Breast epithelium (tissue), 4 donors: ENCODE results near the gene CRYZ. TPM values are rescaled to one million over a fixed set of nuclear protein-coding genes. Genes with fewer than 3 reads are reported as not detected.
"Not testable (repeated sequence)": the region's sequence is repeated elsewhere in the genome, so short reads cannot be mapped to it uniquely, and the experiment has no call there.

ENCODE experiments used
- DNase-seq, 2 donors: peaks; one replicate each; pipeline ENCODE4 v3.0.0-alpha.2; 2019; ENCODE audit warnings: low spot score in 2 of 2
- H3K27ac ChIP-seq, 2 donors: fragments of 200-600 bp; sonication (generic) in 1 of 2; one replicate each; pipeline ENCODE4 v1.5.1; 2016 to 2019; ENCODE audit warnings: mild to moderate bottlenecking in 1 of 2
- H3K27me3 ChIP-seq, 2 donors: fragments of 200-600 bp; sonication (generic) in 1 of 2; one replicate each; pipeline versions ENCODE4 v1.5.1 to v1.6.0; 2017 to 2019; ENCODE audit warnings: control low read depth in 1 of 2, mild to moderate bottlenecking in 1 of 2
- H3K36me3 ChIP-seq: fragments of 200-600 bp; one replicate; pipeline ENCODE4 v1.5.1; 2019
- H3K4me1 ChIP-seq, 2 donors: fragments of 200-600 bp; sonication (generic); one replicate each; pipeline ENCODE4 v1.5.1; 2016 to 2019; ENCODE audit warnings: control low read depth in 1 of 2
- H3K4me3 ChIP-seq, 3 donors: fragments of 200-600 bp; sonication (generic); 1 replicate in 2 of 3; 2 replicates in 1 of 3; pipeline ENCODE4 v1.5.1; 2016 to 2019; ENCODE audit warnings: mild to moderate bottlenecking in 3 of 3, moderate library complexity in 2 of 3
- H3K9me3 ChIP-seq, 2 donors: fragments of 200-600 bp; sonication (generic) in 1 of 2; one replicate each; pipeline ENCODE4 v1.5.1; 2016 to 2019; ENCODE audit warnings: control low read depth in 1 of 2
- POLR2A ChIP-seq: fragments of 450-650 bp; IDR thresholded peaks from one replicate; pipeline ENCODE4 v1.6.1; 2016; ENCODE audit warnings: antibody characterized with exemption, mild to moderate bottlenecking, moderate library complexity
- POLR2AphosphoS5 ChIP-seq, 3 donors: sonication (generic); formaldehyde crosslinking; IDR thresholded peaks; one replicate each; pipeline ENCODE4 v1.6.1; 2017; ENCODE audit warnings: antibody characterized with exemption in 3 of 3
- intact Hi-C: fragments of 100-400 bp; cut with DNase I; formaldehyde crosslinking; loops from one replicate; pipeline ENCODE4 v1.15.1; 2023; ENCODE audit warnings: low total_unique reads
- total RNA-seq, 3 donors: library from RNA; depleted of rRNA; stranded (reverse); fragments of >200 nt; gene quantifications; one replicate each; pipeline ENCODE4 v1.1.0, GENCODE V29; 2016
- TF ChIP-seq, protein P1 (sequence below), 3 donors: fragments of 450-650 bp; IDR thresholded peaks; one replicate each; pipeline ENCODE4 v1.5.1; 2016 to 2017; ENCODE audit warnings: antibody characterized with exemption in 3 of 3, mild to moderate bottlenecking in 3 of 3, moderate library complexity in 3 of 3

CRYZ gene
- total RNA-seq, 3 donors from 2014 or later: 17.8 to 40.1 (median 38.0) TPM

DNA sequence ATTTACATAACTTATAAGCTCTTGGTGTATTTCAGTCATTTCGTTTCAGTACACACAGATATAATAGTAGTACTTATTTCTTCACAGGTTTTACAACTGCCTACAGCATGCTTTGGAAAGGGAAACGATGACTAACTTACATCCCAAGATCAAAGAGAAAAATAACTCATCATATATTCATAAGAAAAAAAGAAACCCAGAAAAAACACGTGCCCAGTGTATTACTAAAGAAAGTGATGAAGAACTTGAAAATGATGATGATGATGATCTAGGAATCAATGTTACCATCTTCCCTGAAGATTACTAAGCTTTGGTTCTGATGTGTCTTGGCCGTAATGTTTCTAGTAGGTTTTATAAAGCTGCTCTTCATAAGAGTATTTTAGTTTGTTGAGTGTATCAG is 31.0 kb upstream of the CRYZ start:
- intact Hi-C loops: no loop called here
- no peaks in the 10 kb centered on the region for H3K4me1 ChIP-seq
- TF ChIP-seq, protein P1, sequence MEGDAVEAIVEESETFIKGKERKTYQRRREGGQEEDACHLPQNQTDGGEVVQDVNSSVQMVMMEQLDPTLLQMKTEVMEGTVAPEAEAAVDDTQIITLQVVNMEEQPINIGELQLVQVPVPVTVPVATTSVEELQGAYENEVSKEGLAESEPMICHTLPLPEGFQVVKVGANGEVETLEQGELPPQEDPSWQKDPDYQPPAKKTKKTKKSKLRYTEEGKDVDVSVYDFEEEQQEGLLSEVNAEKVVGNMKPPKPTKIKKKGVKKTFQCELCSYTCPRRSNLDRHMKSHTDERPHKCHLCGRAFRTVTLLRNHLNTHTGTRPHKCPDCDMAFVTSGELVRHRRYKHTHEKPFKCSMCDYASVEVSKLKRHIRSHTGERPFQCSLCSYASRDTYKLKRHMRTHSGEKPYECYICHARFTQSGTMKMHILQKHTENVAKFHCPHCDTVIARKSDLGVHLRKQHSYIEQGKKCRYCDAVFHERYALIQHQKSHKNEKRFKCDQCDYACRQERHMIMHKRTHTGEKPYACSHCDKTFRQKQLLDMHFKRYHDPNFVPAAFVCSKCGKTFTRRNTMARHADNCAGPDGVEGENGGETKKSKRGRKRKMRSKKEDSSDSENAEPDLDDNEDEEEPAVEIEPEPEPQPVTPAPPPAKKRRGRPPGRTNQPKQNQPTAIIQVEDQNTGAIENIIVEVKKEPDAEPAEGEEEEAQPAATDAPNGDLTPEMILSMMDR (IDR thresholded peaks at IDR 0.05): no peak
- no peak for DNase-seq
- no peak overlapping the region for H3K27ac ChIP-seq
- H3K4me3 ChIP-seq: no peak overlapping the region
- peaks cover 4% of the 10 kb centered on the region for H3K36me3 ChIP-seq
- no peaks in the 10 kb centered on the region for H3K27me3 ChIP-seq
- H3K9me3 ChIP-seq: no peaks in the 10 kb centered on the region

DNA sequence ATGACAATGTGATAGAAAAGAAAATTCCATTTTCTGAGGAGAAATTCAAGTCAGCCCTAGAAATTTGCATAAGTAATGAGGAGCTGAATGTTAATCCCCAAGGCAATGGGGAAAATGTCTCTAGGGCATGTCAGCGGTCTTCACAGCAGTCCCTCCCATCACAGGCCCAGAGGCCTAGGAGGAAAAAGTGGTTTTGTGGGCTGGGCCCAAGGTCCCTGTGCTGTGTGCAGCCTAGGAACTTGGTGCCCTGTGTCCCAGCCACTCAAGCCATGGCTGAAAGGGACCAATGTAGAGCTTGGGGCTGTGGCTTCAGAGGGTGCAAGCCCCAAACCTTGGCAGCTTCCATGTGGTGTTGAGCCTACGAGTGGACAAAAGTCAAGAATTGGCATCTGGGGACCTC is 23.8 kb upstream of the CRYZ start:
- H3K27me3 ChIP-seq, H3K4me1 ChIP-seq, H3K4me3 ChIP-seq, H3K36me3 ChIP-seq, H3K27ac ChIP-seq, DNase-seq, H3K9me3 ChIP-seq, intact Hi-C loops: not testable (repeated sequence)

DNA sequence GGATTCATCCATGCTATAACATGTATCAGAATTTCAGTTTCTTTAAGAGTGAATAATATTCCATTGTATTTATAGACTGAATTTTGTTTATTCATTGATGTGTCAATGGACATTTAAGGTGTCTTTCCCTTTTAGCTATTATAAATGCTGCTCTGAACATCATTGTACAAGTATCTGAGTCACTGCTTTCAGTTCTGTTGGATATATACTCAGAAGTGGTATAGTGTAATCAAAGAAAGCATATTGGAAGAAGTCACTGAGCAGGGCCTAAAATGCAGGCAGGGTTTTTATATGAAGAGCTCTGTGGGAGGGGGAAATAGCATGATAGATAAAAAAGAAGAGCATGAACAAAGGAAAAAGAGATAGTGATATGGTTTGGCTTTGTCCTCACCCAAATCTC is 22.6 kb upstream of the CRYZ start:
- no peak for DNase-seq
- H3K9me3 ChIP-seq: no peaks in the 10 kb centered on the region
- intact Hi-C loops: no loop called here
- no peak overlapping the region for H3K27ac ChIP-seq
- TF ChIP-seq POLR2AphosphoS5 (IDR thresholded peaks at IDR 0.05) (no peak), POLR2A (no peak)
- TF ChIP-seq, protein P1 (IDR thresholded peaks at IDR 0.05): no peak
- no peaks in the 10 kb centered on the region for H3K4me1 ChIP-seq
- peaks cover 4% of the 10 kb centered on the region for H3K36me3 ChIP-seq
- H3K4me3 ChIP-seq: no peak overlapping the region
- no peaks in the 10 kb centered on the region for H3K27me3 ChIP-seq

DNA sequence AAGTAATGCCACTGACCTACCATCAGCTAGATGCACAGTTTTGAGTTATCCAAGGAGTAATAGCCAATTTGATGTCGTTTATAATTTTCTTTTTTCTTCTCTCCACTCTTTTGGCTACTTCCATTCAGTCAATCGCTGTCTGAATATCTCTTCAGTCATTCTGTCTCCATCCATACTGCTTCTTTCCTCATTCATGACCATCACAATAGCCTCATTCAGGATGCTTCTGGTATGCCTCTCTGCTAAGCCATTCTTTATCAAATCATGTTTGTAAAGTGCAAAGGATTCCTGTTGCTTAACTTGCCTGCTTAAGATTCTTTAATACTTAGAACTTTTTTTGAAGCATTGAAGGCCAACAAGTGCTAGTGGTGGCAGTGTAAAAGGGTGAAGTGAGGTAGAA is 20.3 kb upstream of the CRYZ start:
- Histone ChIP-seq H3K36me3 (peaks cover 4% of the 10 kb centered on the region), H3K4me1 (no peaks in the 10 kb centered on the region), H3K27me3 (no peaks in the 10 kb centered on the region), H3K4me3 (no peak overlapping the region), H3K9me3 (no peaks in the 10 kb centered on the region), H3K27ac (no peak overlapping the region)
- TF ChIP-seq POLR2AphosphoS5 (IDR thresholded peaks at IDR 0.05) (no peak), POLR2A (no peak)
- TF ChIP-seq, protein P1 (IDR thresholded peaks at IDR 0.05): no peak
- intact Hi-C loops: no loop called here
- no peak for DNase-seq

DNA sequence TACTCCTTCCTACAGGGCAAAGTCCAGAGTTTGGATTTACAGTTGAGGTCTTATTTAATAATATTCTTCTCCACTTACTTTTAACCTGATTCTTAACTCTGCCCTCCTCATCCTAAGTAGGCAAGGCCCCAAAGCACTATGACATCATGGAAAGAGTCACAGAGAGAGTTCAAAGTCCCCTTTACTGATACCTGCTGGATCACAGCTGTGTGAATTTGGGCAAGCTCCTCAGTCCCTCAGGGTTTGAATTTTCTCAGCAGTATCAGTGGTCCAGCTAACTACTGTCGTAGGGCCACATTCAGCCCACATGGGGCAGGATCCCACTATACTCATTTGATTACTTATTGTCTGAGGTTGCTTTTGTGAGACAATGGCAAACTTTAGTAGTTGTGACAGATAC is 16.1 kb upstream of the CRYZ start:
- no peaks in the 10 kb centered on the region for H3K27me3 ChIP-seq
- peaks cover 3% of the 10 kb centered on the region for H3K36me3 ChIP-seq
- intact Hi-C loops: no loop called here

DNA sequence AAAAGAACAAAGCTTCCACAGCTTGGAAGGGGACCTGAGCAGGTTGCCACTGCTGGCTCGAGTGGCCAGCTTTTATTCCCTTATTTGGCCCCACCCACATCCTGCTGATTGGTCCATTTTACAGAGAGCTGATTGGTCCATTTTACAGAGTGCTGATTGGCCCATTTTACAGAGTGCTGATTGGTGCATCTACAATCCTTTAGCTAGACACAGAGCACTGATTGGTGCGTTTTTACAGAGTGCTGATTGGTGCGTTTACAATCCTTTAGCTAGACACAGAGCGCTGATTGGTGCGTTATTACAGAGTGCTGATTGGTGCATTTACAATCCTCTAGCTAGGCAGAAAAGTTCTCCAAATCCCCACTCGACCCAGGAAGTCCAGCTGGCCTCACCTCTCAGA is 12.4 kb upstream of the CRYZ start:
- H3K4me3 ChIP-seq, H3K36me3 ChIP-seq, H3K4me1 ChIP-seq, H3K9me3 ChIP-seq, H3K27ac ChIP-seq, intact Hi-C loops, DNase-seq, H3K27me3 ChIP-seq: not testable (repeated sequence)

More for the DNA sequence above, 16.1 kb upstream of the CRYZ start:
- H3K27ac ChIP-seq: no peak overlapping the region
- H3K9me3 ChIP-seq: no peaks in the 10 kb centered on the region
- H3K4me1 ChIP-seq: no peaks in the 10 kb centered on the region
- TF ChIP-seq POLR2AphosphoS5 (IDR thresholded peaks at IDR 0.05) (no peak), POLR2A (no peak)
- TF ChIP-seq, protein P1 (IDR thresholded peaks at IDR 0.05): no peak
- DNase-seq: no peak
- no peak overlapping the region for H3K4me3 ChIP-seq

DNA sequence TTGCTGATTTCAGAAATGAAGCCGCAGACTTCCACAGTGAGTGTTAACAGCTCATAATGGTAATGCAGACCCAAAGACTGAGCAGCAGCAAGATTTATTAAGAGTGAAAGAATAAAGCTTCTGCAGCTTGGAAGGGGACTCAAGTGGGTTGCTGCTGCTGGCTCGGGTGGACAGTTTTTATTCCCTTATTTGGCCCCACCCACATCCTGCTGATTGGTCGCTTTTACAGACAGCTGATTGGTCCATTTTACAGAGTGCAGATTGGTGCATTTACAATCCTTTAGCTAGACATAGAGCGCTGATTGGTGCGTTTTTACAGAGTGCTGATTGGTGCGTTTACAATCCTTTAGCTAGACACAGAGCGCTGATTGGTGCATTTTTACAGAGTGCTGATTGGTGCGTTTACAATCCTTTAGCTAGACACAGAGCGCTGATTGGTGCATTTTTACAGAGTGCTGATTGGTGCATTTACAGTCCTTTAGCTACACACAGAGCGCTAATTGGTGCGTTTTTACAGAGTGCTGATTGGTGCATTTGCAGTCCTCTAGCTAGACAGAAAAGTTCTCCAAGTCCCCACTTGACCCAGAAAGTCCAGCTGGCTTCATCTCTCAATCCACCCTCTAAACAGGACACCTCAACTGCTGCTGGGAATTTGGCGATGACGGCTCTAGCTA is 7.6 kb upstream of the CRYZ start:
- H3K36me3 ChIP-seq, intact Hi-C loops: not testable (repeated sequence)

More for the DNA sequence above, 7.6 kb upstream of the CRYZ start:
- DNase-seq, H3K27me3 ChIP-seq, H3K4me3 ChIP-seq, H3K27ac ChIP-seq, H3K9me3 ChIP-seq, H3K4me1 ChIP-seq: not testable (repeated sequence)
